Measurements from ENCODE around the gene PCDHGA7. TPM values are rescaled to one million over a fixed set of nuclear protein-coding genes. Genes with fewer than 3 reads are reported as not detected.
A peak's percentile ranks its signal among the peaks of the same experiment; 100 is the strongest.

Gene PCDHGA7
- total RNA-seq, 1 experiment from 2014 or later = 0.18 TPM

- H3K27me3 ChIP-seq (ENCODE audit: control insufficient read depth, insufficient read depth, low read length) = no peaks in the 10 kb centered on the region; the same call in 1 of the 2 replicates
- H3K4me3 ChIP-seq (ENCODE audit: low read depth in 2 of 2, low read length in 2 of 2) = no peak overlapping the region
- TF ChIP-seq CTCF (IDR thresholded peaks at IDR 0.05) = no peak
- TF ChIP-seq POLR2AphosphoS5 (IDR thresholded peaks at IDR 0.05; ENCODE audit: low read depth, low read length) = no peak
- TF ChIP-seq TCF7L2 (IDR thresholded peaks at IDR 0.05; ENCODE audit: low read depth, low read length) = no peak
- TF ChIP-seq SIN3A (IDR thresholded peaks at IDR 0.05; ENCODE audit: borderline replicate concordance, insufficient read depth, low read depth, low read length) = no peak
- no peaks in the 10 kb centered on the region for H3K4me1 ChIP-seq (ENCODE audit: control insufficient read depth, insufficient read depth, low read length)
- intact Hi-C loops (cut with micrococcal nuclease; ENCODE audit: unreplicated experiment) (no loop called here), in situ Hi-C loops (cut with HindIII; ENCODE audit: low pct_unique_long_range_greater_than_20kb, low sequenced_read_pairs) (no loop called here)
- ChIA-PET POLR2A (no interaction called here), CTCF (no interaction called here)
- DNase-seq (ENCODE audit: low read depth, low spot score) (no peak), ATAC-seq (no peak)
- H3K9me3 ChIP-seq (ENCODE audit: control insufficient read depth, insufficient read depth, low read depth, low read length) = no peaks in the 10 kb centered on the region
- H3K36me3 ChIP-seq (ENCODE audit: control insufficient read depth, insufficient read depth, low read length) = no peaks in the 10 kb centered on the region
- no peak overlapping the region for H3K27ac ChIP-seq (ENCODE audit: low read length)
- no TSS peak for BruUV-seq (replicated peaks)
Measured at GRCh38 chr5:141399555-141400258, 17.2 kb downstream of the PCDHGA7 start.

- no peaks in the 10 kb centered on the region for H3K27me3 ChIP-seq (ENCODE audit: control insufficient read depth, insufficient read depth, low read length)
- ChIA-PET POLR2A (no interaction called here), CTCF (interaction anchor here (0.8 kb wide), 1 partner anchor 11 kb away, joined by 3 read pairs; no protein-coding TSS in a partner anchor)
- H3K27ac ChIP-seq (ENCODE audit: low read length) = no peak within 1 kb of the TSS
- no TSS peak for BruUV-seq (replicated peaks)
- no peak for DNase-seq (ENCODE audit: low read depth, low spot score)
- no peaks in the 10 kb centered on the region for H3K36me3 ChIP-seq (ENCODE audit: control insufficient read depth, insufficient read depth, low read length)
- intact Hi-C loops (cut with micrococcal nuclease; ENCODE audit: unreplicated experiment) = no loop called here
- TF ChIP-seq CTCF (IDR thresholded peaks at IDR 0.05) (peak; percentile 20; the same call in 1 of the 2 replicates), SIN3A (IDR thresholded peaks at IDR 0.05; ENCODE audit: borderline replicate concordance, insufficient read depth, low read depth, low read length) (no peak)
- no peak within 1 kb of the TSS for H3K4me3 ChIP-seq (ENCODE audit: low read depth in 2 of 2, low read length in 2 of 2)
- no peaks in the 10 kb centered on the region for H3K9me3 ChIP-seq (ENCODE audit: control insufficient read depth, insufficient read depth, low read depth, low read length)
- no peaks in the 10 kb centered on the region for H3K4me1 ChIP-seq (ENCODE audit: control insufficient read depth, insufficient read depth, low read length)
- no peak for ATAC-seq
- in situ Hi-C loops (cut with HindIII; ENCODE audit: low pct_unique_long_range_greater_than_20kb, low sequenced_read_pairs) = no loop called here
Measured at GRCh38 chr5:141402553-141403243, 20.2 kb downstream of the PCDHGA7 start, which contains the start of gene PCDHGA9. Gene PCDHGA9 (plus strand): TSS chr5:141402778. CDS start chr5:141402953, 175 bp downstream.

- in situ Hi-C loops (cut with HindIII; ENCODE audit: low pct_unique_long_range_greater_than_20kb, low sequenced_read_pairs) = no loop called here
- CTCF ChIA-PET = interaction anchor here (0.7 to 0.8 kb wide), 2 partner anchors 10 to 92 kb away, joined by 3 read pairs; no protein-coding TSS in a partner anchor
Measured at GRCh38 chr5:141403387-141403786, 20.8 kb downstream of the PCDHGA7 start.

More at GRCh38 chr5:141403387-141403786, 20.8 kb downstream of the PCDHGA7 start:
- POLR2A ChIA-PET = no interaction called here
- Histone ChIP-seq H3K4me1 (ENCODE audit: control insufficient read depth, insufficient read depth, low read length) (no peaks in the 10 kb centered on the region), H3K4me3 (ENCODE audit: low read depth in 2 of 2, low read length in 2 of 2) (no peak overlapping the region), H3K27me3 (ENCODE audit: control insufficient read depth, insufficient read depth, low read length) (no peaks in the 10 kb centered on the region), H3K27ac (ENCODE audit: low read length) (no peak overlapping the region), H3K36me3 (ENCODE audit: control insufficient read depth, insufficient read depth, low read length) (no peaks in the 10 kb centered on the region), H3K9me3 (ENCODE audit: control insufficient read depth, insufficient read depth, low read depth, low read length) (no peaks in the 10 kb centered on the region)
- ATAC-seq (no peak), DNase-seq (ENCODE audit: low read depth, low spot score) (no peak)
- BruUV-seq (replicated peaks) = no TSS peak
- intact Hi-C loops (cut with micrococcal nuclease; ENCODE audit: unreplicated experiment) = no loop called here
- TF ChIP-seq CTCF (IDR thresholded peaks at IDR 0.05) = no peak
- no peak for TF ChIP-seq POLR2AphosphoS5 (IDR thresholded peaks at IDR 0.05; ENCODE audit: low read depth, low read length)
- TF ChIP-seq REST (IDR thresholded peaks at IDR 0.05; ENCODE audit: insufficient read depth in 1 of 2, low read depth in 2 of 2, low read length in 1 of 2) = no peak
- no peak for TF ChIP-seq SIN3A (IDR thresholded peaks at IDR 0.05; ENCODE audit: borderline replicate concordance, insufficient read depth, low read depth, low read length)
- TF ChIP-seq TCF7L2 (IDR thresholded peaks at IDR 0.05; ENCODE audit: low read depth, low read length) = no peak
